Islet precursor cell (in vitro differentiated cells): ENCODE data around the gene SULT1E1.

ENCODE experiments used
- DNase-seq: peaks from one replicate; pipeline ENCODE4 v3.0.0-alpha.2; 2018

SULT1E1 gene, protein sequence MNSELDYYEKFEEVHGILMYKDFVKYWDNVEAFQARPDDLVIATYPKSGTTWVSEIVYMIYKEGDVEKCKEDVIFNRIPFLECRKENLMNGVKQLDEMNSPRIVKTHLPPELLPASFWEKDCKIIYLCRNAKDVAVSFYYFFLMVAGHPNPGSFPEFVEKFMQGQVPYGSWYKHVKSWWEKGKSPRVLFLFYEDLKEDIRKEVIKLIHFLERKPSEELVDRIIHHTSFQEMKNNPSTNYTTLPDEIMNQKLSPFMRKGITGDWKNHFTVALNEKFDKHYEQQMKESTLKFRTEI

GRCh38 chr4:69860052-69860451 is at the start of gene SULT1E1:
TSS of gene SULT1E1 (minus strand) at chr4:69860145. CDS start at chr4:69857644, 2,501 bp downstream.
- no peak for DNase-seq

DNA sequence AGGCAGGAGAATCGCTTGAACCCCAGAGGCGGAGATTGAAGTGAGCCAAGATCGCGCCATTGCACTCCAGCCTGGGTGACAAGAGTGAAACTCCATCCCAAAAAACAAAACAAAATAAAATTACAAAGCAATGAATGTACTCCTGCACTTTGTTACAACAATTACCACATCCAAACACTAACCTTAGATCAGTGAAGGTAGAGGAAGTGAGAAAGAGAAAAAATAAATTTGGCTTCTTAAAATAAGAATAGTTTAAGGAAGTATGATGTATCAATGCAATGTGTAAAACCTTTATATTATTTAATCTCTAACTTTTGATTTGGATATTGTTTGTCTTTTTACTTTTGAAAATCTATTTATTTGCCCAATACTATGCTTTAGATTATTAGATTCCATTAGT is 49.2 kb upstream of the SULT1E1 start:
- no peak for DNase-seq

DNA sequence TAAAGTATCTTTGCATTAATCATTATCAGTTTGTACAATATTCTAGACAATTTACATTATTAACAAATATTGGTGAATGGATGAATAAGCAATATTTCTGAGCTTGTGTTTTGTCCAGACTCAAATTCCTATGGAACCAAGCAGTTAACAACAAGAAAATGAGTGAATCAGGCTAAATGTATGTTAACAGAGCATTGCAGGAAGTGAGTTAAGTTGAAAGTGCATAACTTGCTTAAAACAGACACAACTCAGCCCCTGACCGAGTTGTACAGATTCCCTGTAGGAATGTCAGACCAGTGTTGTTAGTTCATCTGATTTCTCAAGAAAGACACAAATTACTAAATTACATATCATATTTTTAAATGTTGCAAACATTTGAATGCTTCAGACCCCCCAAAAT is 47.2 kb upstream of the SULT1E1 start:
- no peak for DNase-seq

DNA sequence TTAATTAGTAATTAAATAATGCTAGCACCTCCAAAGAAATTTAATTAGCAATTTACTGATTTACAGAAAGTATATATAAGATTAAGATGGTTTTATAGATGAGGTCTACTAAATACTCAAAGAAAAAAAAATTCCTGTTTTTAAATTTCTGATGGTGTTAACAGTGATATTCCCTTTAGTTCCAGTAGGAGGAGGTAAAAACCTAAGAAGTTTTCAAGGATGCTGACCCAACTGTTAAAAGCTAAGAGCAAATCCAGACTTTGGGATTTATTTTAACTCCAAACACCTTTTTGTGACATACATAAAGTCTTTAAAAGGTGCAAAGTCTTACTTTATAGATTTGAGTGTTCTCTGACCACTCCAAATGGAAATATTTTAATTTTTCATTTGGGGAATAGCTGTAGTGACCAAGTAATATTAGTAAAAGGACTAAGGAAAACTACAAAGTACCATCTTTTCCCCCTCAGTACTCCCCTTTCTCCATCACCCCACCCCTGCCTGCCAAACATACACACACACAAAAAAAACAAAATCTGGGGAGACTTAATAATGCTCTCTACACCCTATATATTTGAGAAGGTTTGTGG is 36.7 kb upstream of the SULT1E1 start:
- DNase-seq: no peak

DNA sequence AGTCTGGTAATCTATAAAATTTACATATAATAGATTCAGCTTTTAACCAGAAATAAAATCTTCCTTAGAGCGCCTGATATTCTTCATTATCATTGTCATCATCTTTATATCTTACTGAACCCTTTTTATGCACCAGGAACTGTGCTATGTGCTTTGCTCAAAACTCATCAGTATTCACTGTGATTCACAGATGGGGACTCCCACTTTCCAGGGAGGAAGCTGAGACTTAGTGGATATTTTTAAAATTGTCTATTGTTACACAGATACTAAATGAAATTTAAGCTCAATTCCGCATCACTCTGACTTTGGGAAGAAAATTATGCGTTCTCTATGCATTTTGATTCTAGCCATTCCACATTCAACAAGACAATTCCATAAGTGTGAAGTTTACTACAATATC is 34.8 kb upstream of the SULT1E1 start:
- no peak for DNase-seq

DNA sequence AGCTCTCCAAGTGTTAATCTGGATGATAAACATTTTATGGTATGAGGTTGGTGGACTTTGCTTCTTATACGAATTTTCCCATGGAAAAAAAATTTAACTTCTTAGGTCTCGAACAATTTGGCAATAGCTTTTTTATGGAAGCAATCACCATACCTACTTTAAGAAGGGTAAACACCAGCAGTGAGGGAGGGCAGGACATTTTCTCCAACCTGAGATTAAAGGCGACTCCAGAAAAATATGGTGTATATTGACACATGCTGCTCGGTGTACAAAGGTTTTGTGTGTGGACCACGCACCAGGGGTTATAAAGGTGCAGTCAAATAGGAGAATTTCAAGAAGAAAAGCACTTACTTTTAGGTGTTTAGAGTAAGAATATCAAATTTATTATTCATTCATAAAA is 34.2 kb upstream of the SULT1E1 start:
- DNase-seq: no peak

DNA sequence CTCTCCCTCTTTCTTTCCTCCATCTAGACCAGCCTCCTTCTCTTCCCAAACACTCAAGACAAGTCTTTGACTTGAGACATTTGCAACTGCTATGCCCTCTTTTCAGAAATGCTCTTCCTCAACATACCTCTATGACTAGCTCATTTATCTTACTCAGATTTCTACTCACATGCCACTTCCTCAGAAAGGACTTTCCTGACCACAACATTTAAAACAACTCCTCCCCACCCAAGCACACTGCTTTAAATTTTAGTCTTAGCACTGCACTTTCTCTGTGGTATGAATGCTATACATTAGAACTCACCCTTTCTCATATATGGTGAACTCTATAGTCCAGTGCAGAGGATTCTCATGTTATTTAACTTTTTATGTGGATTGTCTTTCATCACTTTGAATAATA is 28.4 kb upstream of the SULT1E1 start:
- DNase-seq: no peak

DNA sequence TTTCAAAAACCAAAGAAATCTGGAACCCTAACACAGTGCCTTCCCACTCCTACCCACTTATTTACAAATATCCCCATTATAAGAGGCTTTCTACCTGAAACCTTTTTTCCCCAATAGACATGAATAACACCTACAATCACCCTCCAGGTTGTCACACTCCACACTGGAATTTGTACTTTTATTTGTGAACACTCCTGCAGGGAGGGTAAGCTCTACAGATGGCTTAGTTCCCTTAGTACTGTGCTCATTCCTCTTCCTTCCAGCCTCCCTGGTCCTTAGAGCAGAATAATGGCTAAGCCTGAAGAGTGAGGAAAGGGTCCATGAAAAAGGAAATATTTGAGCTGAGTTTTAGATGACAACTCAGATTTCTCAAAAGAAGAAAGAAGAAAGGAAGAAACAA is 22.2 kb upstream of the SULT1E1 start:
- DNase-seq: no peak

GRCh38 chr4:69881173-69881773 is 21.3 kb upstream of the SULT1E1 start:
- no peak for DNase-seq

DNA sequence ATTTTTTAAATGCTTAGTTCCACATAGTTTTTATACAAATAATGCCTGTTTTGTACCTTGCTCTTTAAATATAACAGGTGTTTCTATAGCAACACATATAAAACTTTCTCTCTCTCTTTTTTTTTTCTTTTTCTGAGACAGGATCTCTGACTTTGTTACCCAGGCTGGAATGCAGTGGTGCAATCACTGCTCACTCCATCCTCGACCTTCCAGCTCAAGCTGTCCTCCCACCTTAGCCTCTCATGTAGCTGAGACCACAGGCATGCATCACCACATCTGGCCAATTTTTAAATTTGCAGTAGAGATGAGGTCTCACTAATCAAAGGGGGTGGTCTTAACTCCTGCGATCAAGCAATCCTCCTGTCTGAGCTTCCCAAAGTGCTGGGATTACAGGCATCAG is 18.3 kb upstream of the SULT1E1 start:
- DNase-seq: no peak

DNA sequence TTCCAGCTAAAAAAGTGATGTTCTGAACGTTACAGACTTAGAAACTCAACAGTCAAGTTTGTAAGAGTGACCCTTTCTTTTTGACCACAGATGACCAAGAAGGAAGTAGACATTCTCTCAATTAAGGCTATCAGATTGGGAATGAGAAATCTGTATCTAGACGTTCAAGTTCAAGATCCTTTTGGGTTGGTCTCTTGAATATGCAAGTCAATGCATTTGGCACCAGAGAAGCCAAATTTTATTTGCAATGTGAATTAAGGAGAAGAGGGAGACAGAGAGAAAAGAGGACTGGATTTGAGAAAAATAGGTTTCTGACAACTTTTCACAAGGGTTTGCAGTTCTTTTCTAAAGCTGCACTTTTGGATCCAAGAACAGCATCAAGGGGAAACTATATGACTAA is 17.5 kb upstream of the SULT1E1 start:
- no peak for DNase-seq

GRCh38 chr4:69876071-69876470 is 16.1 kb upstream of the SULT1E1 start:
- no peak for DNase-seq

DNA sequence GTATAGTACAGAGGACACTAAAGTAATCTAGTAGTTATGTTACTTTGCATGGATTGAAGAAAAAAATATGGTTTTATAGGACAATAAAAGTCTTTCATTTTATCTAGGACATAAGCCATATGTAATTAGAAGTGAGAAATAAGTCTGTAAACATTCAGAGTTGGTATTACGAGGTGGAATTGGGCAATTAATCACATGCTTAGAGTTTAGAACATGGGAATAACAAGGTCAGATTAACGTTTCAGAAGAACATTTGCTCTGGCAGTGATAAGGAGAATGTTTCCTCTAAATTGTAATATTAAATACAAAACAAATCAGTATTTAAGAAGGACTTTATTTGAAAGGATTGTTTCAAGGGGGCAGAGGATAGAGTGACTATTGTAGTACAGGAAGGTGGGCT is 15.6 kb upstream of the SULT1E1 start:
- no peak for DNase-seq

DNA sequence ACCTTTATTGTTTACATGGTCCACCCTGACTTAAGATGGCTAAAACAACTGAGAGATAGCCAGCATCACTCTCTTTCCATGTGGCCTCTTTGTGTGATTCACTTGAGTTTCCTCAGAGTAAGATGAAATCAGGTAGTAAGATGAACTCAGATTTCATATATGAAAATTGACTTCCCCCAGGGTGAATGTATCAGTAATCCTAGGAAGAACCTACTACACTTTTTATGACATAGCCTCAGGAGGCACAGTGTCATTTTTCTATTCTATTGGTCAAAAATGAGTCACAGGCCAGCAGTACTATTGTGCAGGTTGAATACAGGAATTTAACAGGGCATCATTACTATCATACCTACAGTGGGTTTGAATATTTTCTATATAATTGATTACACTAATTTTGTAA is 14.6 kb upstream of the SULT1E1 start:
- no peak for DNase-seq

- no peak for DNase-seq
These were observed 1.8 kb upstream of the SULT1E1 start for GRCh38 chr4:69861756-69862155.

DNA sequence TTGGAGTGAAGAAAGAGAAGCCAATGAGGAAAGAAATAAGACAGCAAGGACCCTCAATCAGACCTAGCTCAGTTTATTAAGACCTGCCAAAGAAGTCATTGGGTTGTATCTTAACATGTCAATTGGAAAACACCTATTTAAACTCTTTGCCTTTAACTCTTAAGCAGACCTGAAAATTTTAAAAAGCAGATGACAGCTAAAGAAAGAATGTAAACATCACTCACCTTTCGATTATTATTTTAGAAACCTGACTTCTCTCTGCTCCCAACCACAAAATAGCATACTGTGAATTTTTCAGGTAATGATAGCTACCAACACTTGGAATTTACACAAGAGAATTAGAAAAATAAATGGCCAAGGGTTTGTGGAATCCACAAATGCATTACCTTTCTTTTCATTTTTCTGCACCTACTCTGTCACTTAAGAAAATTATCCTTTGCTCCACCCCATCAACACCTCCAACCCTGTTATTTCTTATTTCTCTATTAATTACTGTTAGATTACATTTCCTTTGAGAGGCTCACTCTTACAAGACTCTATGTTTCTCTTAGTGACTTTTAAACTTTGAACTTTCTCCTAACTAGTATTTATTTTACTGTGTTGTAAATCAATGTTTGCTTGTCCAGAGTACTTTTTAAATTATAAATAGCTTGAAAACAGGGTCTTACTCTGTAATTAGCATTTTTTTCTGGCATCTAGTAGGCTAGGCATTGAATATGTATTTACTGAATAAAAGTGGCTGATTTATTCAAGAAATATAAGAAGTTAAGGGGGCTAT is 765 bp upstream of the SULT1E1 start:
- DNase-seq: no peak

DNA sequence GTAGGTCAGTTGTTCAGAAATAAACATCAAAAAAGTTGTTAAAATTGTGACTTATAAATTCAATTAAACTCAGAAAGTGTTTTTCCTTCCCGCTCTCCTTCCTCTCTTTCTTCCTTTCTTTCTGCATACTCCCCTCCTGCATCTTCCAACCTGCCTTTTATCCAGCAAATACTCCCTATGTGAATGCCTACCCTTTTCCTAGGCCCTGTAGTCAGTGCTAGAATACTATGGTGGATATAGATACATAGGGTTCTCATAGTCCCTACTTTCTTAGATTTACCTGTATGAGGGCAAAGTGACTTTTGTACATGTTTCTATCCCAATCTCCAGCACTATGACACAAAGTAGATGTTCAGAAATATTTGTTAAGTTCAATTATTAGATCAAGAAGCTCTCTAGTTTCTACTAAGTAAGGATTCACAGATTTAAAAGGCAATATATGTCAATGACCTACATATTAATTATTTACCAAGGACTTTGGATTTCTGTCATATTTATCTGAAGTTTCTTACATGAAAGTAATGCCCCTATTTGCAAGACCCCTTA is 732 bp downstream of the SULT1E1 start:
- DNase-seq: no peak

DNA sequence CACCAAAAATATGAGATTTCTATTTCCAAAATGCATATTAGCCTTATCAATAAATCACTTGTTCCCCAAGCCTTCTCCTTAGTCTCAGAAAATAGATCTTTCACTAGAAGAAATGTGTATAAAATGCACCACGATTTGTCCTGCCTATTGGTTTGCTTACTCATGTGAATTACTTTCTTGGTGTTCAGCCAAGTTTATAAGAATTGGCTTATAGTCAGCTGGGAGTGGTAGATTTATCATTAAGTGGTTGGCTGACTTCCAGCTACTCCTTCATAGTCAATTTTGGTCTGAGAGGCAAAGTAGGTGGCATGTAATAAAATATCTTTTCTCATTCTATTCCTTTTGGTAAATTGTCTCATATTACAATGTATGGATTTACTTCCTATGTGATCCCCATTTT is 1.3 kb downstream of the SULT1E1 start:
- no peak for DNase-seq

GRCh38 chr4:69855822-69856221 is 4.1 kb downstream of the SULT1E1 start:
- DNase-seq: no peak

- no peak for DNase-seq
These were observed 10.0 kb downstream of the SULT1E1 start for GRCh38 chr4:69849969-69850368.

- DNase-seq: no peak
These were observed 10.6 kb downstream of the SULT1E1 start for GRCh38 chr4:69849297-69849696.

GRCh38 chr4:69848028-69848427 is 11.9 kb downstream of the SULT1E1 start:
- no peak for DNase-seq

GRCh38 chr4:69843932-69844331 is 16.0 kb downstream of the SULT1E1 start:
- no peak for DNase-seq

- DNase-seq: no peak
These were observed 16.6 kb downstream of the SULT1E1 start for GRCh38 chr4:69843301-69843700.
